GM18909 (cell line): ENCODE measurements around the gene TNFRSF25.
"Not testable (repeated sequence)": the region's sequence is repeated elsewhere in the genome, so short reads cannot be mapped to it uniquely, and the experiment has no call there.

Experiments
- ATAC-seq: cut with Tn5 transposase; IDR thresholded peaks from one replicate; pipeline ENCODE4 v1.9.1; 2021; ENCODE audit warnings: mild to moderate bottlenecking; ENCODE audit not compliant: unreplicated experiment, poor library complexity

TNFRSF25 gene

DNA sequence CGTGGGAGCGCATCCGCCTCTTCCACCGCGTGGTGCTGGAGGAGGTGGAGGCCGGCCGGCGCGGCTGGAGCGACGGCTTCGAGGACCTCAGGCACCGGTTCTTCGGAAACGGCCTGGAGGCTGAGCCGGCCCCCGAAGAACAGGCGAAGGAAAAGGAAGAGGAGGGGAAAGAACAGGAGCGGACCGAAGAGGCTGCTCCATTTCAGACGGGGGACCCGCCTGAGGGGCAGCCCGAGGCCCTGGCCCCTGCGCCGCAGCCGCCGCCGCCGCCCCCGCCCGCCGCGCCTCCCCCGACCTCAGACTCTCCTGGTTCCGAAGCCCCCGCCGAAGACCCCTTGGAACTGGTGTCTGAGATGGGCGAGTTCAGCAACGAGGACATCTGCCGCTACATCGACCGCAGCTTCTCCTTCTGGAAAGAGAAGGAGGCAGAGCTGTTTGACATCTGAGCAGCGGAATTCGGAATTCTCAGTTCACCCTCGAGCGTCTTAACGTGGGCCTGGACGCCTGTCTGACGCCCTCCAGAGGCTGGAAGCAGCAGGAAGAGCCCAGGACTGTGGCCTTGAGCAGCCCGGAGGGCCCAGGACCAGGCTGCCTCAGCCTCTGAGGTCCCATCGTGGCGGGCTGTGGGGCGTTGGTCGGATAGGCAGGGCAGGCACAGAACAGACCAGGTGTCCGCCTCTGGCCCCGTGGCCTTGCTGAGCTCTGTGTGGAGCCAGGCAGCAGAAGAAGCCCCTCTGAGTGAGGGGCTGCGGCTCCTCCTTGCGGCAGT lies 10.0 kb downstream of the TNFRSF25 start:
- not testable (repeated sequence) for ATAC-seq

DNA sequence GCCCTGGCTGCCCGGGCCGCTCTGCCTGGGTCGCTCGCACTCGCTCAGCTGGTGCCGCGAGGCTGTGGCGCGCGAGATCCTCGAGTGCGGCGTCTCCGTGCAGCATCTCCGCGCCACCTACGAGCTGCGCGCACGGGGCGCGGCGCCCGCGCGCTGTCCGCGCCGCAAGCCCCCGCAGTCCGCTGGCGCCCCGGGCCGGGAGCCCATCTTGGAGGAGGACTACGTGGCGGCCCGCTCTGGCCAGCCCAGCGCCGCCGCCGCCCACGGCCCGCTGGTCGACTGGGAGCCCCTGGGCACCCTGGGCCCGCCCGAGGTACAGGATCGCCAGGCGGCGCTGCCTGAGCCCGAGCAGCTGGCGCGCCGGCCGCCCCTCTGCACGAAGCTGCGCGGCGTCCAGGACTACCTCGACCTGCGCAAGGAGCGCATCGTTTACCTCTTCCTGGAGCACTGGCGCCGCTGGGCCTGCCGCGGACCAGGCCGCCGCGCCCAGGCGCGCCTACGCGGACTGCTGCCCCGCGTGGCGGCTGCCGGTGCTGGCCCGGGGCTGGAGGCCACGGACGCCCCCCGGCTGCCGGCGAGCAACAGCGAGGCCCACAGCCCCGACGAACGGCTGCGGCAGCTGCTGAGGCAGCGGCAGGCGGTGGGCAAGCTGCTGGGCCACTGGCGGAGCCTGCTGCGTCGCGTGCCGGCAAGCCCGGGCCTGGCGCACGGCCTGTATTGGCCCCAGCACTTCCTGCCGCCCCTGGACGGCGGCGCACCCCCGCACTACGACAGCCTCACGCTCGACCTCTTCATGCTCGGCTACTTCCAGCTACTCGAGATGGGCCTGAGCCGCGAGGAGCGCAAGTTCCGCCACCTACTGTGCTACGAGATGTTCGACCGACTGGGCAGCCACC lies 10.9 kb downstream of the TNFRSF25 start:
- no peak for ATAC-seq

DNA sequence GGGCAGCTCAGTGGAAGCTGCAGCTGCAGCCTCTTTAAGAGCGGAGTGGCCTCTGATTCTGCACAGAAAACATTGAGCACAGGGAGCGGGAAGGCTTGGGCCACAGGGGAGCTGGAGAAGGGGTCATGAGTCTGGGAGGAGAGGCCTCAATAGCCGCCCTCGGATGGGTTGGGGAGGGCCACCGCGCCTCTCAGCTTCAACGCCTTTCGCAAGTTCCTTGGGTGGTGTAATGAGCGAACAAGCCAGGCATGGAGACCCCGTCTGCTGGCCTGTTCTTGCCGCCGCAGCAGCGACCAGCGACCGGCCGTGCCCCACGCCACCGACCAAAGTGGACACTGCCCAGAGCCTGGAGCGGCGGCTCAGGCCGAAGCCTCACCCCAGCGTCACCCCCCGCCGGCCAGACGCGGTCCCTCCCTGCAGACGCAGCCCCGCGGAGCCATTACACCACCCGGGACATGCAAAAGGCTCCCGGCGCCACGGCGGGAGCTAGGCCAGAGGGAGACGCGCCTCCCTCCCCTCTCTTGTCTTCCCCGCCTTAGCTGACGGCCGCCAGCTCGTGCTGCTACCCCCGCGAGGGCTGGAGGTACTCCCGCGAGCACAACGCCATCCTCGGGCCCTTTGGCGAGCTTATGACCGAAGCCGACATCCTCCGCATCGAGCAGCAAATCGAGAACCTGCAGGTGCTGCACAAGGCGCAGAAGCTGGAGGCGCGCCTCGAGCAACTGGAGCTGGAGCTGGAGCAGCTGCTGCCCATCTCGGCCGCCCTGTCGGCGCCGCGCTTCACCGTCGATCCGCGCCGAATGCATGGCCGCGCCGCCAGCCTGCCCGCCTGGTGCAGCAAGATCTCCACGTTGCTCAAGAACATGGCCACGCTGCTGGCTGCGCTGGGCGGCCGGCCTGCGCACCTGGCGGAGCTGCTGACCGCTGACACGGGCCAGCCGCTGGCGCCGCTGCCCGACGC lies 11.8 kb downstream of the TNFRSF25 start:
- not testable (repeated sequence) for ATAC-seq

DNA sequence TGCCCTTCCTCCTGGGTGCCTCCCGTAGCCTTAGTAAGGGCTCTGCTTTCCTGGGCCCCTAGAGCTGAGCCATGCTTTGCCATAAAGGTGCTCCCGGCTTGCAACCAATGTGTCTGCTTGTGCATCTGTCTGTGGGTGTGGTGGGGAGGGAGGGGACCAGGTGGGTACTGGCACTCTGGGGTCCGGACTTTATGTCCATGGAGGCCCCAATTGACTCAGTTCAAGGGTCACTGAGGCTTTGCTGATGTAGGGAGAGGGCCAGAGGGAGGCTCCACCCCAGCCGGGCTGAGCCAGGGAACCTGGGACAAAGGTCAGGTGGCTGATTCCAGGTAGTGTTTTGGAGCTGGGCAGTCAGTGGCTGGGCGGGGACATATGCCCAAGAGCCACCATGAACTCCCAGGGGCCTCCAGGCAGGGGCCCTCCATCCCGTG lies 15.0 kb downstream of the TNFRSF25 start:
- ATAC-seq = no peak

DNA sequence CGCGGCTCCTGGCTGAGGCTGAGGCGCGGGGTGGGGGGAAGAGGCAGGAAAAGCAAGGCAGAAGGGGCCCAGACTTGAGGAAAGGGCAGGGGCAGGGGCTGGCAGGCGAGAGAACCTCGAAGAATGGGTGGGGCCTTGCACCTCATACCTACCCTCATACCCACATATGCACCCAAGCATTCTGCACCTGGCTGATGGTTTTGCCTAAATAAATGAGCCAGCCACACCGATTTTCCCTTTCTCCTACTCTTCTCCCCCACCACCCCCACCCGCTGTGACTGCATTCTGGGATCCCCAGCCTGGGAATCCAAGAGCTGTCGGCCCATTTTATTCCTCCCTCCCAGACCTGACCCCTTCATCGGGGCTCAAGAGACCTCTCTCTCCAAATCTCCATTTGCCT lies 15.5 kb downstream of the TNFRSF25 start:
- not testable (repeated sequence) for ATAC-seq

DNA sequence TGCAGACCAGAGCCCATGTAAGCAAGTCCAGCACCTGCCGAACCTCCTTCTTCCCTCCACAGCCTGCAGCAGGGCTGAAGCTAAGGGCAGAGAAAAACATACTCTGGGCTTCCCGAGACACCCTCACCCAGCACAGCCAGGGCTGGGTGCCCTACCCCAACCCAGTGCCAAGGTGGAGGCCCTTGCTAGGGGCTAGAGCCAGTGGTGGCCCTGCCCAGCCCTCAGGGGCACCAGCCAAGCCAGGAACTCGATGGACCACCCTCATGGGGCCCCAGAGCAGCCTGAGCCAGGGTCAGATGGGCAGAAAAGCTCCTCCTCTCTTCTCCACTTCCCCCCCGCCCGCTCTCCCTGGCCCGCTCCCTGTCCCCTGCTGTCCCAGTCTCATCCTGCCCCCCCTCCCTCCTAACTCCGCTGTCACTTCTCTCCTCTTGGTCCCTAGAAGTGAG lies 15.9 kb downstream of the TNFRSF25 start:
- ATAC-seq = no peak

DNA sequence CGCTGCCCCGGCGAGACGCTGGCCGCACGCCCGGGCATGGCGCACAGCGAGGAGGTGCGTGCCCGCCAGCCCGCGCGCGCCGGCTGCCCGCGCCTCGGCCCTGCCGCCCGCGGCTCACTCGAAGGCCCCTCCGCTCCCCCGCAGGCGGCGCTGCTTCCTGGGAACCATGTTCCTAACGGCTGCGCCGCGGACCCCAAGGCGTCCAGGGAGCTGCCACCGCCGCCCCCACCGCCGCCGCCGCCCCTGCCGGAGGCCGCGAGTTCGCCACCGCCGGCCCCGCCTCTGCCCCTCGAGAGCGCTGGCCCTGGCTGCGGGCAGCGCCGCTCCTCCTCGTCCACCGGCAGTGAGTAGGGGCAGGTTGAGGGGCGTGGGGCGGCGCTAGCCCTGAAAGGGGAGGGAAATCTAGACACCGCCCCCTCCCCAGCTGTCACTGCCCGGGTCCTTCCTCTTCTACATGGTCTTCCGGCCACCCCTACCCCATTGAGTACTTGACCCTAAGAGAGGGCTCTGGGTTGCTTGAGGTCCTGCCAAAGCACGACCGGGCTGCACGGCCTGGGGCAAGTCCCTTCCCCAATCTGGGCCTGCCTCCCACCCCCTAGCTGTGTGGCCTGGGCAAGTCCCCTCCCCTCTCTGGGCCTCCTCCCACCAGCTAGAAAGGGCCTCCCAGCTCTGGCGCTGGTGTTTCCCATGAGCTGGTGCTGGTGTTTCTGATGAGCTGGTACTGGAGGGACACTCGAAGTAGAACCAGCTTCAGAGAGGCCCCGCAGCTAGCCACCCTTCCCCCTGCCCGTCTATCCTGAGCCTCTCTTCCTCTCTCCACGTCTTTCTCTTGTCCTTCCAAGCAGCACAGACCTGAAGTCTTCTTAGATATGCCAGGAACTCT lies 17.0 kb downstream of the TNFRSF25 start:
- no peak for ATAC-seq

DNA sequence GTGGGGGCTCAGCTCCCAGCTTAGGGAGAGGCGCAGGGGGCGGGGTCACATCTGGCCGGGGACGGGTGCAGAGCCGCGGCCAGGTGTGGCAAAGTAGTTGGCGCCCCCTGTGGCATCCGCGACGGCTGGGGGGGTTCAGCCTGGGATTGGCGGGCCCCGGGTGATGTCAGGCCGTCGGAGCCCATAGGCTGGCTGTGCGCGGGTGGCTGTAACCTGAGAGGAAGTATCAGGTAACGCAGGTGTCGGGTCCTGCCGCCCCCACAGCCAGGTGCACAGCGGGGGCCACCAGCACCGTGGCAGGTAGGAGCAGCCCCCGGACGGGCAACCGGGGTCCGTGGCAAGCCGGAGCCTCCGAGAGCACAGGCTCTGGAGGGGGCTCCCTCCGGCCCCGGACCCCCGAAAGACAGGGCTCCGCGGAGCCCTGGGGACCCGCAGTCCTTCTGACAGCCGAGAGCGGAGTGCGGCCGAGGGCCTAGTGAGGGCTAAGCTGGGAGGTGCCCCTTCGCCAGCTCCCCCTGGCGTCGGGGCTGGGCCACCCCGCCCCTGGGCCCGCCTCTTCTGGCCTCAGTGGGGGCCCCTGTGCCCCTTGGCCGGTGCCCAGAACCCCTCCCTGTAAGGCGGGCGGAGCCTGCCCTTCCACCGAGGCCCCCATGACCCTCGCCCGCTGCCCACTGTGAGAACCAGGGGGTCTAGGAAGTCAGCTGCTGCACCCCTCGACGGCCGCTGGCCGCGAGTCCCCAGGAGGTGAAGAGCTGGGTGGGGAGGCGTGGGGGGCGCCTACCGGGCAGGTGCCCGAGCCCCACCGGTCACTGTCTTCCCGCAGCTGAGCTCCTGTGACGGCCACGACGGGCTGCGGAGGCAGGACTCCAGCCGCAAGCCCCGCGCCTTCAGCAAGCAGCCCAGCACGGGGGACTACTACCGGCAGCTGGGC lies 17.9 kb downstream of the TNFRSF25 start:
- ATAC-seq = no peak

DNA sequence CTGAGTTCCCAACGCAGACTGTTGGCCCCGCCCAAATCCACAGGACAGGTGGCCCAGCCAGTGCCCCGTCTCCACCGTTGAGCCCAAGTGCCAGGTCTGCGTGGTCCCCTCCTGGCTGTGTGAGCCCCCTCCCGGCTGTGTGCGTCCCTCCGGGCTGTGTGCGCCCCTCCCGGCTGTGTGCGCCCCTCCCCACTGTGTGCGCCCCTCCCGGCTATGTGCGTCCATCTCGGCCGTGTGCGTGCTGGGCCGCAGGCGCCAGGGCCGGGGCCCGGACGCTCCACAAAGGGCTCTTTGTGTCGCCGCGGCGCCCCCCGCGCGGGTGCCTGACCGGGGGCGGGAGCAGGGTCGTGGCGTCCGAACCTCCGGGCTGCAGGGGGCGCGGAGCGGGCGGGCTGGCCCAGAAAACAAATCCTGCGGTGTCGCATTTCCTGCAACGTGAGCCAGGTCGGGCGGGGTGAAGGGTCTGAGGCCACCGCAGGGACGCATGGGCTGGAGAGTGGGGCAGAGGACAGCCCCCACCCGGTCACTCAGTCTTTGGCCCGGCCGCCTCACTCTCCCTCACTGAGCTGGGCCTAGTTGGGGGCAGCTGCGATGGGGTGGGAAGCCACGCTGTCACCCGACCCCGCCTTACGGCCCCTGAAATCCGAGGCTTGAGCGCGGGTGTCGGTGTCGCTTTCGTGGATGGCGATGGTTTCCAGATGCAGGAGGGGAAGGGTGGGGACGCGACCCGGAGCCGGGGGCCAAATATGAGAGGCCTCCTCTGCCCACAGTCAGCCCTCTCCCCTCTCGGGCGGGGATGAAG lies 18.8 kb downstream of the TNFRSF25 start:
- no peak for ATAC-seq

DNA sequence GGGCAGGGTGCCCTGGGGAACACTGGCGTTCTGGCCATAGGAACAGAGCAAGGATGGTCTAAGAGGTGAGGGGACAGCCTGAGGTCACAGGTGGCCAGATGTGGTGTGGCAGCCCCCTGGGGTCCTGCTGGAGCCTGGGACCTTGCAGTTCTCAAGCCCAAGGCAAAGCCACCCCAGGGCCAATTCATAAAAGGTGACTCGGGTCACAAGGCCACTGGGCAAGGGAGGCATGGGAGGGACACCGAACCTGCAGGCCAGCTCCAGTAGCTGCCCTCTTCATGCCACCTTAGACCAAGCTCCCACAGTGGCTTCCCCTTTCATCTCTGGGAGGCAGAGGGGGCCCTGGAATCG lies 19.3 kb downstream of the TNFRSF25 start:
- ATAC-seq = no peak

DNA sequence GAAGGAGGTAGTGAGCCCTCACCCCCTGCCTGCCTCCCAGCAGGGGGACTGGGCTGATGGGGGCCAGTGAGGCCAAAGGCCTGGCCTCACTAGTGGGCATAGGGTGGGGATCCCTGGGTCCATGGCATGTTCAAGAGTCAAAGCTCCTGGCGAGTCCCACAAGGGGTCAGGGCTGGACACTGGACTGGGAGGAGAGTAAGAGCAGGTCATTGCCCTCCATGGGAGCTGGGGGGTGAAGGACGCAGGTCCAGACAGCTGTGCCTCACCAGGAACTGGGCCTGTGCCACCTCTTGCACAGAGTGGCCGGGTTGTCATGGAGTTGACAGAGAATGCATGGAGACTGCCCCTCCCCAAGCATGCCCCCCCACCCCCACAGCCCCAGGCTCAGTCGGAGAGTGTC lies 20.0 kb downstream of the TNFRSF25 start:
- ATAC-seq = not testable (repeated sequence)

DNA sequence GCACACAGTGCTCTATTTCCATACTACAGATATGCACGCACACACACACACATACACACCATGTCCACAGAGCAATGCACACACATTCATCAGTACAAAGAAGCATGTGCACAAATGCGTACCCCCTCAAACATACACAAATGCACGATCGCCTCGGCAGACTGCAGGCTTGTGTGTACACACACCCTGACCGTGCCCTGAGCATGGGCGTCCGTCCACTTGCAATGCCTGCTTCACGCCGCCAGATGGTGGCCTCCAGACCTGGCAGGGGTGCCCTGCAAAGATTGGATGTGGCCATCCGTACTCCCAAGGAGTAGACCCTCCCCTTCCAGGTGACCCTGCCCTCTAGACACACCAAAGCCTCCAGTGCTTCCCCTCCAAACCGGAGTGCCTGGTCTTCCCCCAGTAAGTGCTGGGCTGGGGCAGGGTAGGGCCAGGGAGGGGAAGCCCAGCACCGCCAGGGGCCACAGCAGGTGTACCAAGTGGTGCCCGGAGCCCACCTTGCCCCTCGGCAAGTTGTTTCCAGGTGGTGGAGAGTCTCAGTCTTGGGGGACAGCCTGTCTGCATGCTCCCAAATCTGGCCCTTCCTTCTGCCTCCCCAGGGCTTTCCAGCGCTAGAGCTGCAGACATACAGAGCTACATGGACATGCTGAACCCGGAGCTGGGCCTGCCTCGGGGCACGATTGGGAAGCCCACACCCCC lies 20.8 kb downstream of the TNFRSF25 start:
- ATAC-seq = no peak

DNA sequence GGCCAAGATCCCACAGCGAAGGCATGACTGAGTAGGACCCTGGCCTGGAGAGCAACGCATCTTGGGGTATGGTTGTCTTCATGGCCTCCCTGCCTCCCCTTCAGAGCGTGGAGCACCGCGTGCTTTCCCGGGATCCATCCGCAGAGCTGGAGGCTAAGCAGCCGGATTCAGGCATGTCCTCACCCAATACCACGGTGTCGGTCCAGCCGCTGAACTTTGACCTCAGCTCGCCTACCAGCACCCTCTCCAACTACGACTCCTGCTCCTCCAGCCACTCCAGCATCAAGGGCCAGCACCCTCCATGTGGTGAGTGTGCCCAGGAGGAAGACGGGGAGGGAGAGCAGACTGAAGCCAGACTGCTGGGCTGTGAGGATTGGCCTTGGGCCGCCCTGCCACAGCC lies 21.6 kb downstream of the TNFRSF25 start:
- ATAC-seq = no peak

DNA sequence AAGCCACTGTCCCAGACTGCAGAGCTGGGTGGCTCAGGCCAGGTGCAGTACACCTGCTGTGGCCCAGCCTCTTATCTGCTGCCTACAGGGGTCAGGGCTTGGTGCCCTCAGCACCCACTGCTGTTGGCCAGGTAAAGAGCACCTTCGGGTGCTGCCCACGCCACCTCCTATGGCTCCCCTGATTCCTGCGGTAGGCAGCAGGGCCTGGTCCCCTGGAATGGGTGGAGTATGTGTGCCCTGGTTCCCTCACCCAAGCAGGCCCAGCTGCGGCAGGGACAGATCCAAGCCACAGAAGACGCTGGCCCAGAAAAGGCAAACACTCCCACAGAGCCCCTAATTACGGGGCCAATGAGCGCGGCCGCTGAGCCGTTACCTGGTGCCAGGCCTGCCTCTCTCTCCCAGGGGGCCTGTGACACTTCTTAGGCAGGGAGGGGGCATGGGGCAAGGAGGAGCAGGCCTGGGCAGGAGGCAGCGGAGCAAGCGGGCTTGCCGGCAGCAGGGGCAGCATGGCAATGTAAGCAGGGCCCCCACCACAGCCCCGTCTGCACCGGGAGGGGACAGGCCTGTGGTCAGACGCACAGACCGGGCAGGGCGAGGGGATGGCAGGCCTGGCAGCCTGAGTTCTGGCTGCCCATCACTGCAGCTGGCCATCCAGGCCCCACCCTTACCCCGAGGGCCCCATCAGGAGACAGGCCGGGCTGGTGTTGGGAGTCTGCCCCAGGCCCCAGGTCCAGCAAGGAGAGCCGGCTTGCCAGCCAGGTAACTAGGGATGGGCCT lies 22.4 kb downstream of the TNFRSF25 start:
- ATAC-seq = no peak

DNA sequence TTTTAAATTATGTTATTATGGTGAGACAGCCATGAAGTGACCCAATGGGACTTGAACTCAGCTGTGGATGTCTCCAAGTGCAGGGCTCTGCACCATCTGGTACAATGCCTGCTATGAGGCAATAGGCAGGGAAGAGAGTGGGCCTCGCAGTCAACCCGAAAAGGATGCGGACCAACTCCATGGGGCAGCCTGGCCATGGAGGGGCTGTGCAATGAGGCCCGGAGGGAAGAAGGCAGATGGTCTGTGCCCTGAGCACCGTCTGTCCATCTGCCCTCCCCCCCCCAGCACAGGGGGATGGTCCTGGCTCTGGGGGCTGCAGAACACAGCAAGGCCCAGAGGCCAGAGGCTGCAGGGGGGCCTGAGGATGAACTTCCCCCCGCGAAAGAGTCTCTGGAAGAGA lies 24.4 kb downstream of the TNFRSF25 start:
- no peak for ATAC-seq
